NCI-H748 treated with DMSO at 0.1 percent for 48 hours (cell line): ENCODE measurements around the gene RSF1.

Experiments
- DNase-seq: peaks from one replicate; lab custom pipeline; 2025; lab: John Stamatoyannopoulos, UW

RSF1 gene

DNA sequence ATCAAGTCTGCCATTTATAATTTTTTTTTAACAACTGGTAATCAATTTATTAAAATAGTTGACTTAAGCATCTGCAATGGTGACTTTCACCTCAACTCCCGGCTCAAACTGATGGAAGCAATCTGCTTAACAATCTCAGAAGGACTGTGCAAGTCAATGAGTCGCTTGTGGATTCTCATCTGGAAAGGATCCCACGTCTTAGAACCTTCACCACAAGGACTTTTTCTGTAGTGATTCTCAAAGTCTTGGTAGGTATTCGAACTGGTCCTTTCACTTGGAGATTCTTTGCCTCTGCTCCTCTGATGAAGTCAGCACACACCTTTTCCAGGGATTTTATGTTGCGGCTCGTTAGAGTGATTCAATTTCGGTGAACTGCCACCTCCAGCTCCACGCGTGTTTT lies 7.3 kb downstream of the RSF1 start:
- DNase-seq = no peak

DNA sequence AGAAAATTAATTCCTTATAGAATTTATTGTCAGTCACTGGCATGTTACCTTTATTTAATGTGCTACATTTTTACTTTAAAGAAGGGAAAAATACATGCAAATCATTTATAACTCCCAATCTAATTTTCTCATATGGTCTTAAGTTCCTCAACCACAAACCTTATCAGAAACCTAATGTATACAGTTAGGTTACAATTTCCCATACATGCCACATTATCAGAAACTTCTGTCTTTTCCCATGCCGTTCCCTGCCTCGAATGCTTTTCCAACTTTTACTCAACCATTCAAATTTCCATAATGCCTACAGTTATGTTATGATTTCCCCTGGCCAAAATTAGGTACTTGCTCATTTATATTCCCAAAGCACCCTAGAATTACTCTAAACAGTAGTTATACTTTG lies 13.5 kb downstream of the RSF1 start:
- no peak for DNase-seq

DNA sequence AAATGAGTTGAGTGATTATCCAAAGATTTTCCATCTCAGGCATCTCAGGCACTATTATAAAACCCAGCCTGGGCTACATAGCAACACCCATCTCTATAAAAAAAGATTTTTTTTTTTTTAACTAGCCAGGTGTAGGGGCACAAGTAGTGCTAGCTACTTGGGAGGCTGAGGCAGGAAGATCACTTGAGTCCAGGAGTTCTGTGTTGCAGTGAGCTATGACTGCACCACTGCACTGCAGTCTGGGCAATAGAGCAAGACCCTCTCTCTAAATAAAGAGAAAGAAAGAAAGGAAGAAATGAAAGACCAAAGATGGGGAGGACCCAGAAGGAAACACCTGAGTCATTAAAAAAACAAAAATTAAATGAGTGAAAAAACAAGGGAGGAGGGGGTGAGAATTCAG lies 14.1 kb downstream of the RSF1 start:
- DNase-seq = no peak

DNA sequence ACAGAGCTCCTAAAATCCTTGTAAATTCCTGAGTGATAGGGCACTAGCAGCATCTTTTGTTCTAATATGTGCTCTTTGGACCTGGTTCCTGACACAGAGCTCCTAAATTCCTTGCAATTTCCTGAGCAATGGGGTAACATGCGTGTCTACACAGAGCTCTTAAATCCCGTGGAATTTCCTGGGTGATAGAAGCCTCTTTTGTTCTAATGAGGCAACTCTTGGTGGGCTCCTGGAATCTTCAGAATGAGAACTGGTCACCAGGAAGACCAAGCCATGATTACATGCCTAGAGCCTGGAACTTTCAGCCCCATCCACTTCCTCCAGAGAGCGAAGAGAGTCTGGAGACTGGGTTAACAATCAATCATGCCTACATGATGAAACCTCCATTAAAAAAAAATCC lies 19.0 kb downstream of the RSF1 start:
- no peak for DNase-seq

DNA sequence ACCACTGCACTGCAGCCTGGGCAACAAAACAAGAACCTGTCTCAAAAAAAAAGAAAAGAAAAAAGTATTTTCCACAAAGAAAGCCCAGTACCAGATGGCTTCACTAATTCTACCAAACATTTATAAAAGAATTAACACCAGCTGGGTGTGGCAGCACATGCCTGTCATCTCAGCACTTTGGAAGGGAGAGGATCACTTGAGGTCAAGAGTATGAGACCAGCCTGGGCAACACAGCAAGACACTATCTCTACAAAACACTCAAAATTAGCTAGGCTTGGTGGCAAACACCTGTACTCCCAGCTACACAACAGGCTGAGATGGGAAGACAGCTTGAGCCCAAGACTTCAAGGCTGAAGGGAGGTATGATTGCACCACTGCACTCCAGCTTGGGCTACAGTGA lies 20.1 kb downstream of the RSF1 start:
- no peak for DNase-seq

DNA sequence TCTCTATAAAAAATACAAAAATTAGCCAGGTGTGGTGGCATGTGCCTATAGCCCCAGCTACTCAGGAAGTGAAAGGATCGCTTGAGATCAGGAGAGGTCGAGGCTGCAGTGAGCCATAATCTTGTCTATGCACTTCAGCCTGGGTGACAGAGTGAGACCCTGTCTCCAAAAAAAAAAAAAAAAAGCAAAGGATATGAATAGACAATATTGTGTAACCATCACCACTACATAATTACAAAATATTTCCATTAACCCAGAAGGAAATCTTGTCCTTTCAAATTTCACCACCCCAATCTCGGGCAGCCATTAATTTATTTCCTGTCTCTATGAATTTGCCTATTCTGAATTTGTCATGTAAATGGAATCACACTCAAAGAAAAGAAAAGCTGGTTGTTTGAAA lies 21.2 kb downstream of the RSF1 start:
- no peak for DNase-seq

DNA sequence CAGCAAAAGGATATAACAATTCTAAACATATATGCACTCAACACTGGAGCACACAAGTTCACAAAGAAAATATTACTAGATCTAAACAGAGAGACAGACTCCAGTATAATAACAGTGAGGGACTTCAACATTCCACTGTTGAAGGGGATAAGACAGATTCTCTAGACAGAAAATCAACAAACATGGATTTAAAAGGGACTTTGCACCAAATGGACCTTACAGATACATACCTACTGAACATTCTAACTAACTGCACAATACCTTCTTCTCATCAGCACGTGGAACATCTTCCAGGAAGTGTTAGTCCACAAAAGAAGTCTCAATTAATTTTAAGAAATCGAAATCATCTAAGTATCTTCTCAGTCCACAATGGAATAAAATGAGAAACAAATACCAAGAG lies 26.6 kb downstream of the RSF1 start:
- DNase-seq = no peak

DNA sequence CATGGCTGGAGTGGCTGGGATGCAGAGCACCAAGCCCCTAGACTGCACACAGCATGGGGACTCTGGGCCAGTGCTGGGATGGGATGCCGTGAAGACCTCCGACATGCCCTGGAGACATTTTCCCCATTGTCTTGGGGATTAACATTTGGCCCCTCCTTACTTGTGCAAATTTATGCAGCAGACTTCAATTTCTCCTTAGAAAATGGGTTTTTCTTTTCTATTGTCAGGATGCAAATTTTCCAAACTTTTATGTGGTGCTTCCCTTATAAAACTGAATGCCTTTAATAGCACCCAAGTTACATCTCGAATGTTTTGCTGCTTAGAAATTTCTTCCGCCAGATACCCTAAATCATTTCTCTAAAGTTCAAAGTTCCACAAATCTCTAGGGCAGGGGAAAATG lies 29.2 kb downstream of the RSF1 start:
- DNase-seq = no peak

DNA sequence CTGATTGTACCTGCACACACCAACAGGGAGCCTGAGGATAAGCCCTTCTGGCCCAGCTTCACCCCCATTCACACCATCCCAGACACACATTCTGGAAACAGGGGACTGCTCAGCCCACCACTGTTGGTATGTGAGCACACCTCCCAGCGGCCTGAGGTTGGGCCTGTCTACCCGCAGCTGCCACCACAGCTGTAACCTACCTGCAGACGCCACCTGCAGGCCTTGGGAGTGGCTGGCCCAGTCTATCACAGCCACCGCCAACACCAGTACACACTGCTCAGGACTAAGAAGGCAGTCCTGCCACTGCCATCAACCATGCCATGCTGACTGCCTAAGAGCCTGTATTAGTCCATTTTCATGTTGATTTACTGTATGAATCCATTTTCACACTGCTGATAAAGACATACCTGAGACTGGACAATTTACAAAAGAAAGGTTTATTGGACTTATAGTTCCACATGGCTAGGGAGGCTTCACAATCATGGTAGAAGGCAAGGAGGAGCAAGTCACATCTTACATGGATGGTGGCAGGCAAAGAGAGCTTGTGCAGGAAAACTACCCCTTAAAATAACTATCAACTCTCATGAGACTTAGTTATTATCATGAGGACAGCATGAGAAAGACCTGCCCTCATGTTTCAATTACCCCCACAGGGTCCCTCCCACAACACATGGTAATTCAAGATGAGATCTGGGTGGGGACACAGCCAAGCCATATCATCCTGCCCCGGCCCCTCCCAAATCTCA lies 30.6 kb downstream of the RSF1 start:
- DNase-seq = no peak

DNA sequence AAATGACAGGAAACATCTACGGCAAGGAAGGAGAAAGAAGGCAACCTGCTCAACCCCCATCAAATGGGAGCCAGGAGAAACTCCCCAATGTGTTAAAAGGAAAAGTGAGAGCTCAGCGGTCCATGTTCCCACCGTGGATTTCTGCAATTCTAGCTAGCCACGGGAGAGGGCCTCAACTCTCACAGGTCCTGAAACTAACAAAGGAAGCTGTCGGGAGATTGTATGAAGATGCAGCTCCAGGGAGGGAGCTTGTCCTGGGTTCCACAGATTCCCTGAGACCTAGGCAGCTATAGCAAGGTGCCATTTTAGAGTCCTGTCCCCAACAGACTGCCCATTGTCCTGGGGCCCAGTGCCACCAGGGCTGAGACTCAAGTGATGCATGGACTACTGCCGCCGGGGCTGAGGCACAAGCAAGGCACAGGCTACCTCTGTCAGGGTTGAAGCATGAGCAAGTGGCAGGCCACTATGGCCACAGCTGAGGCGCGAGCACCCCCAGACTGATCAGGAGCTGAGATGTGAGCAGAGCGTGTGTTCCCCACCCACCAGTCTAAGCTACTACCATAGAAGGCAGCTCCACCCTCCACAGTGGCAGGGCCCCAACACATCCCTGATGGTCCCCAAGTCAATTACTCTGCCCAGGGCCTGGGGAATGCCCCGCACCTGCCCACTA lies 31.3 kb downstream of the RSF1 start:
- DNase-seq = no peak

DNA sequence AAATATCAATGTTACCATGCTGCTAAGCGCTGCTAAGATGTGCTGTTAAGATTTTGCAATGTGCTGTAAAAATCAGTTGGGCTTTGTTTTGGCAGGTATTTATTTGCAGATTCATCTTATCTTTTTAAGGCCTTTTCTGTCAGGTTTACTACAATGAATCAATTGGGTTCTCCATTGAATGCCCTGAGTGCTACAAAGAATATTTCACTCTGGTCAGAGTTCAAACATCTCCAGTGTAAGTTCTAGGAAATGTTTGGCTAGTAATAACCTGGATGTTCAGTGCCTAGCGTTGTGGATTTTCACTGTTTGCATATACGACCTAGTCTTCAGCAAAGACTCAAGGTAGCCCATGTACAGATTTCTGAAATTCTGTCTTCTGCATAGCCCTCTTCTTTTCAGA lies 36.0 kb downstream of the RSF1 start:
- DNase-seq = no peak

DNA sequence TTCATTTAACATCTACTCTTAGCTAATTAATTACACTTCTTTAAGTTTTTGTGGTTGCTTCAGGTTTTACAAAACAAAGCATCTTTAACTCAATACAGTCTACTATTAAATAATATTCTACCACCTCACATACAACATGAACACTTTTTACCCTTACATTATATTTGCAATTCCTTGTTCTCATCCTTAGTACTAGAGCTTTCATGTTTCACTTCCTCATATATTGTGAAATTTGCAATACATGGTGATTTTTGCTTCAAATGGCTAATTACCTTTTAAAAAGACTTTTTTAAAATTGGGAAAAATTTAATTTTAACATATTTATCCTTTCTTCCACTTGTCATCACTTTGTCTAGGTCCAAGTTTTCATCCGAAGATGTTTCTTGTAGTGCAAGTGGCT lies 37.5 kb downstream of the RSF1 start:
- no peak for DNase-seq

DNA sequence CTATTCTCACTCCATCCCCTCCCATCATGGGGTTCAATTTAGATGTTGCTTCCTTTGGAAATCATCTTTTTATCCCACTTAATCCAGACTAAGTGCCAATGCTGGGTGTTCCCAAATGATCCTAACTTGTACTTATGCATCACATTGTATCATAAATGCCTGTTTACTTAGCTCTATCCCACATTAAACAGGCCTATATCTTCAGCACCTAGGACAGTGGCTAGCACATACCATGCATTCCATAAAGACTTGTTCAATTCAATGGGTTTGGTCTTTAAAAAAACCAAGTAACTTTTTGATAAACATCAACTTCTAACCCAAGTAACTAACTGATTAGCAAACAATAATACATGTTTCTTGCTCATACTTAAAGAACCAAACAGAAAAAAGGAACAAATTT lies 40.6 kb downstream of the RSF1 start:
- no peak for DNase-seq

DNA sequence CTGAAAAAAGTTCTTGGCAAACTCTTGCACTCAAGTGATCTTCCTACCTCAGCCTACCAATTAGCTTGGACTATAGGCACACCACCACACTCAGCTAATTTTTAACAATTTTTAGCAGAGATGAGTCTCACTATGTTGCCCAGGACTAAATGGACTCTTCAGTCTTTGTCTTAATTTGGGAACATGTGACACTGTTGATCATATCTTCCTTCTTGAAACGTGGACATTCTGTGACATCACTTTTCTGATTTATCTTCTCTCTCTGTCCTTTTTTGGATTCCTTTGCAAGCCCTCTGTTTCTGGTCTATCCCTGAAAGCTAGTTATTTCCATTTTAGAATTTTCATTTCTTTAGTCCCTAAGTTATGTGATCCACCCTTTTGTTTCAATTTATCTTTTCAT lies 42.0 kb downstream of the RSF1 start:
- no peak for DNase-seq

DNA sequence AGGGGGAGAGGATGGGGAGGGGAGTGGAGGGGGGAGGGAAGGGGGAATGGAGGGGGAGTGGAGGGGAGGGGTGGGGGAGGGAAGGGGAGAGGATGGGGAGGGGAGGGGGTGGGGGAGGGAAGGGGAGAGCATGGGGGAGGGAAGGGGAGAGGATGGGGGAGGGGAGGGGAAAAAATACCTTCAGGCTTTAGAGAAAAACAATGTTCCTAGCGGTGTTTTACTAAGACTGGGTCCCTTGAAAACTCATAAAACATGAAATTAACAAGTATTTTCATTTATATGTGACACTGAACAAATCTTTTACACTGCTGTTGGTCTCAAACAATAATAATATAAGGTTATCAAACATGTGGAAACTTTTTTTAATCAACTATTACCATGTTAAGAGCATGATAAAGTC lies 42.4 kb downstream of the RSF1 start:
- no peak for DNase-seq

DNA sequence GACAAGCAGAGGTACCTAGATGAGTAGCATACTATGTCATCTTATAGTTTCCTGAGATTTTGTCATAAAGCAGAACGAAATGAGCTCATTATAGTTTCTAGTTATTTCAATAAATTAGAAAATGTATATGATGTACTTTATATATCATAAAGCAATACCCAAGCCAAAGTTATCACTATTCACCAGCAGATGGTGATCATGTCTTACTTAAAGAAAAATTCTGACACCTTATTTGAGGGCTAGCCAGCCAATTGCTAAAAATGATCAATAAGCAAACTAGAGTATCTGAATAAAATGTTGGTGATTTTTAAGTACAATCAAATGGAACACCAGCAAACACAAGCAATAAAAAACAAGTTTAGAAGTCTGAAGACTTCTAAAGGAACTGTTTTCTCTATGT lies 44.1 kb downstream of the RSF1 start:
- DNase-seq = no peak

DNA sequence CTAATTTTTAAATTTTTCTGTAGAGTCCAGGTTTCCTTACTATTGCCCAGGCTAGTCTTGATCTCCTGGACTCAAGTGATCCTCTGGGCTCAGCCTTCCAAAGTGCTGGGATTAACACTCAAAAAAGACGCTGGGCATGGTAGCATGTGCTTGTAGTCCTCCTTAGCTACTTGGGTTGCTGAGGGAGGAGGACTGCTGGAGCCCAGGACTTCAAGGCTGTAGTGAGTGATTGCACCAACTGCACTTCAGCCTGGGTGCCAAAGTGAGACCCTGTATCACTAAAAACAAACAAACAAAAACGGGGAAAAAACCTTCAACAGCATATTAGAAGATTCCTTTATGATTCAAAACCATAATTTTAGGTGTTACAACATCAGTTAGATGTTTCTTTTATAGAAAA lies 44.6 kb downstream of the RSF1 start:
- DNase-seq = no peak

DNA sequence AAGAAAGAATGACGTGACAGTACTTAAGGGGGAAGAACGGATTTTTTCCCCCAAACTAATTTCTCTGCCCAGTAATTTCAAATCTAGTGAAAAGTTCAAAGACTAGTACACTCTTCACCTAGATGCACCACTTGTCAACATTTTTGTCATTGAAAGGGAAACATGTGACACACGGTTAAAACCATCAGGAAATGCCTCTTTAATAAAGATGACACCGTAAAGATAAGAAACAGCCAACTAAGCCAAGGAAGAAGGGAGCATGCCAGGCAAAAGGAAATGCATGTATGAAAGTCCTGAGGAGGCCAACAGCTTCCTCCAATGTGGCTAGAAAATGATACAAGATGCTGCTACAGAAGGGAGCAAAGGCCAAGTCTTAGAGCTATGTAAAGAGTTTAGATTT lies 49.4 kb downstream of the RSF1 start:
- no peak for DNase-seq

DNA sequence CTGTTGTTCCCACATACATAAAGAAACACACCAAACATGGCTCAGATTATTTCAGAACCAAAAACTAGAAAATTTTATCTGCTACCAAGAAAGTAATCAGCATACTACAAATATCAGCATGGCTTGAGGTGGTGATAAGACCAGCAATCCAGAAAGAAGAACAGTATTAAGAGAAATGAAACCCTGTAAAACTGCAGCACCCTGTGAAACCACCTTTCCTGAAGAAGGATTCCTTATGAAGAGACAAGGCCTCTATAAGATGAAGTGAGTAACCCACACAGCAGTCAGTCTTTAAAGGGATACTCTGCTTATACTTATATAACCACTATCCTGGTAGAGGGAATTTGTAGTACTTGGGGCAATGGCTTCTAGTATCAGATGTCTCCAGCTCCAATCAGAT lies 49.9 kb downstream of the RSF1 start:
- no peak for DNase-seq

DNA sequence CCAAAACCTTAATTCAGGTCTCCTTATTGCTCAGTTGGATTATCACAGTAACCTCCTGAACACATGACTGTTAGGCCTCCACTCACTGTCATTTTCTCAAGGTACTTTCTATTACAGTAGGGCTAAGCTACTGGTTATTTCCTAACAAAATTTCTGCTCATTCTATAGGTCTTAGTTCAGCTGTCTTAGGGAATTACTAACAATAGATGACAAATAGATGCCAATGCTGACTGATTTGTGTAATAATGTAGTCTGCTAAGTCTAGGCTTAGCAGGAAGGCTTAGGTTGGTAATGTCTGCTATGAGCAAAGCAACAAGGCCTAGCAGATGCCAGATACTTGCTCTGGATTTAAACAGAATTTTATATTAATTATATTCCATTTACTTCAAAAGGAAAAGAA lies 58.1 kb downstream of the RSF1 start:
- DNase-seq = no peak

DNA sequence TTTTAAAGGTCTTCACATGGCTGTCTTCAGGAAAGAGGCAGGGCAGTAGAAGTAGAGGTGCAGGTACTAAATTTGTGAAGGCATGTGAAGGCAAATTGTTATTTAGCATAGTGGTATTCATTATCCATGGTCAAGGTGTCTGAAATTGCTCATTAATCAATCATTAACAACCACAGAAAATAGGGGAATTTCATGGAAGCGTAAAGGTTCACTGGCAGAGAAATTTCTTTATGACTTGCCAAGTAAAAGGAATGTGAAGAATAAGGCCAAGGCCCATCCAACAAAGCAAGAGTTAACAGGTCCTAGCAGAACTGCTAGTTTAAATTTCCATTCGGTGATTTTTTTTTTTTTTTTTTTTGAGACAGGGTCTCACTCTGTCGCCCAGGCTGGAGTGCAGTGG lies 59.0 kb downstream of the RSF1 start:
- DNase-seq = no peak

DNA sequence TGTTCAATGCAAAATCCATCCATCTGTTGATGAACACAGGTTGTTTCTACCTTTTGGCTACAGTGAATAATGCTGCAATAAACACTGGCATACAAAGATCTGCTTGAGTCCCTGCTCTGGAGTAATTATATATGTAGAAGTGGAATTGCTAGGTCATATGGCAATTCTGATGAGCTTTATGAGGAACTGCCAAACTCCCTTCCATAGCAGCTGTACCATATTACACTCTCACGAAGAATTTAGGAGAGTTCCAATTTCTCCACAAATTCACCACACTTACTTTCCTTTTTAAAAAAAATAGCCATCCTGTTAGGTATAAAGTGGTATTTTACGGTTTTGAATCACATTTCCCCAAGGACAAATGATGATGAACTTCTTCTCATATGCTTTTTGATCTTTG lies 62.2 kb downstream of the RSF1 start:
- DNase-seq = no peak

DNA sequence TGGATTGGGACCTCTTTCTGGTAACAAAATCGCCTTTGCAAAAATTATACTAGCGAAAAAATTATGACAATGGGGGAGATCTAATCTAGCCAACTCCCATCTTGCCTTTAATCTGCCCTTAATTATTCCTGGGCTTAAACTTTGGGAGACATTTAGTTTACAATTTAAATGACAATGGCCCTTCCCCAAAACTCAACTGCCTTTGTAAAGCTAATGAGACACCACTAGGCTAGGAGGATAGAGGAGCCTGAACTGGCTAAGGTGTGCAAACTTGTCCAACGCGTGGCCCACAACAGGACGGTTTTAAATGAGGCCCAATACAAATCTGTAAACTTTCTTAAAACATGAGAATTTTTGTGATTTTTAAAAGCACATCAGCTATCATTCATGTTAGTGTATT lies 67.3 kb downstream of the RSF1 start:
- DNase-seq = no peak

DNA sequence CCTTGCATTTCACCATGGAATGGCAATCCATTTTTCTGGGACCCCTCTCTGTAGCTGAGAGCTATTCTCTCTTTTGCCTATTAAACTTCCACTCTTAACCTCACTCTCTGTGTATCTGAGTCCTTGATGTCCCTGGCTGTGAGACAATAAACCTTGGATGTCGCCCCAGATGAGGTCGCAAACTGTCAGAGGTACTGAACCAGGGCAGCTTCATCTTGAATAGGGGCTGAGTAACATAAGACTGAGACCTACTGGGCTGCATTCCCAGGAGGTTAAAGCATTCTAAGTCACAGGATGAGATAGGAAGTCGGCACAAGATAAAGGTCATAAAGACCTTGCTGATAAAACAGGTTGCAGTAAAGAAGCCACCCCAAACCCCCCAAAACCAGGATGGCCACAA lies 68.0 kb downstream of the RSF1 start:
- no peak for DNase-seq
